Measurements from ENCODE around the gene PEAK1. TPM values are rescaled to one million over a fixed set of nuclear protein-coding genes. Genes with fewer than 3 reads are reported as not detected.

Gene PEAK1
- 17.0 and 19.0 TPM in 2 replicates for total RNA-seq

GRCh38 chr15:77419836-77420609 lies at the start of gene PEAK1:
Gene PEAK1, minus strand, starts transcription at chr15:77420104. Its CDS starts 238,178 bp downstream, at chr15:77181926.

GRCh38 chr15:77420610-77421369 lies 886 bp upstream of the PEAK1 start, which contains the start of gene HMG20A:
Gene HMG20A, plus strand, starts transcription at chr15:77420888. Its CDS starts 37,520 bp downstream, at chr15:77458408.

GRCh38 chr15:77070495-77071304 lies 349.2 kb downstream of the PEAK1 start, which contains the start of gene TSPAN3:
Gene TSPAN3, minus strand, starts transcription at chr15:77071109. Its CDS starts 155 bp downstream, at chr15:77070954.

Other genes starting within 250 kb of the PEAK1 start
- 20.5 and 30.5 TPM in 2 replicates for gene HMG20A, start 784 bp upstream of the PEAK1 start, total RNA-seq
- gene LINGO1, start 212.8 kb upstream of the PEAK1 start, total RNA-seq = 0.35 TPM in 1 of 2 replicates, not detected in the other

Measured in myometrial cell (primary cell).